HepG2 (cell line): ENCODE measurements around the gene SETD1A. TPM values are rescaled to one million over a fixed set of nuclear protein-coding genes. Genes with fewer than 3 reads are reported as not detected.

Source experiments
- AHDC1 ChIP-seq: sonication (generic); formaldehyde crosslinking; IDR thresholded peaks from 2 replicates; pipeline ENCODE4 v1.5.1; 2020; ENCODE audit warnings: mild to moderate bottlenecking, missing genetic modification reagents, borderline replicate concordance
- CREB1 ChIP-seq, 2 experiments: fragments of 450-650 bp in 1 of 2; IDR thresholded peaks; 2 replicates each; pipeline ENCODE4 v1.6.1; 2016 to 2017; ENCODE audit warnings: control low read depth in 1 of 2, mild to moderate bottlenecking in 1 of 2, missing compliant biosample characterization in 1 of 2, missing genetic modification characterization in 1 of 2
- ELF1 ChIP-seq: sonication (generic); formaldehyde crosslinking; IDR thresholded peaks from 2 replicates; pipeline ENCODE4 v1.4.0; 2020; ENCODE audit warnings: missing genetic modification reagents
- HDAC6 ChIP-seq: fragments of 200-600 bp; sonication (generic); IDR thresholded peaks from 2 replicates; pipeline ENCODE4 v1.7.0; 2017; ENCODE audit warnings: mild to moderate bottlenecking, antibody characterized with exemption, low read length, low read depth
- MED13 ChIP-seq: sonication (generic); formaldehyde crosslinking; IDR thresholded peaks from 2 replicates; pipeline ENCODE4 v1.5.0; 2020; ENCODE audit warnings: missing genetic modification reagents
- PCBP1 ChIP-seq: fragments of 200-400 bp; formaldehyde crosslinking; IDR thresholded peaks from 2 replicates; pipeline ENCODE4 v1.6.1; 2017; ENCODE audit warnings: mild to moderate bottlenecking, low read depth, low read length, borderline replicate concordance
- PHF8 ChIP-seq: sonication (generic); formaldehyde crosslinking; IDR thresholded peaks from 2 replicates; pipeline ENCODE4 v1.5.0; 2020; ENCODE audit warnings: missing genetic modification reagents
- STAT5B ChIP-seq: sonication (generic); formaldehyde crosslinking; IDR thresholded peaks from 2 replicates; pipeline ENCODE4 v1.4.0; 2020; ENCODE audit warnings: missing genetic modification reagents
- ZNF329 ChIP-seq: sonication (generic); formaldehyde crosslinking; IDR thresholded peaks from 2 replicates; pipeline ENCODE4 v1.9.0; 2021; ENCODE audit warnings: low read depth, mild to moderate bottlenecking, missing genetic modification reagents
- ZNF331 ChIP-seq: sonication (generic); formaldehyde crosslinking; IDR thresholded peaks from 2 replicates; pipeline ENCODE4 v1.4.0; 2020; ENCODE audit warnings: missing genetic modification reagents
- ZNF496 ChIP-seq: sonication (generic); formaldehyde crosslinking; IDR thresholded peaks from 2 replicates; pipeline ENCODE4 v1.8.1; 2023; ENCODE audit warnings: mild to moderate bottlenecking, moderate library complexity, missing genetic modification reagents; ENCODE audit not compliant: insufficient replicate concordance
- ZNF710 ChIP-seq: sonication (generic); formaldehyde crosslinking; IDR thresholded peaks from 2 replicates; pipeline ENCODE4 v1.5.0; 2020; ENCODE audit warnings: mild to moderate bottlenecking, missing genetic modification reagents, borderline replicate concordance
- ZNF740 ChIP-seq: sonication (generic); formaldehyde crosslinking; IDR thresholded peaks from 2 replicates; pipeline ENCODE4 v1.4.0; 2020; ENCODE audit warnings: missing genetic modification reagents
- ZNF747 ChIP-seq: sonication (generic); formaldehyde crosslinking; IDR thresholded peaks from 2 replicates; pipeline ENCODE4 v1.8.1; 2023; ENCODE audit warnings: missing genetic modification reagents, mild to moderate bottlenecking, borderline replicate concordance
- ZNF768 ChIP-seq: sonication (generic); formaldehyde crosslinking; IDR thresholded peaks from 2 replicates; pipeline ENCODE4 v1.4.0; 2020; ENCODE audit warnings: missing genetic modification reagents
- ZSCAN9 ChIP-seq: IDR thresholded peaks from 2 replicates; pipeline ENCODE4 v1.6.1; 2016; ENCODE audit warnings: borderline replicate concordance
- polyA plus RNA-seq, 8 experiments: library from polyadenylated mRNA; depleted of rRNA in 3 of 8; stranded (reverse) in 7 of 8; unstranded in 1 of 8; fragments of >200 nt; fragmentation: Illumina TruSeq in 4 of 8; extraction: Trizol in 4 of 8; gene quantifications; 2 replicates each; pipeline versions ENCODE4 v1.2.1 to v1.2.3, GENCODE V29; 2011 to 2016; ENCODE audit warnings: low read depth in 4 of 8, missing spikeins in 1 of 8, mixed read lengths in 1 of 8; ENCODE audit not compliant: insufficient read depth in 1 of 8
- total RNA-seq, 5 experiments: library from RNA; depleted of rRNA; stranded (reverse); fragments of >200 nt; fragmentation: Illumina TruSeq; extraction: Trizol; gene quantifications; 2 replicates each; pipeline ENCODE4 v1.2.3, GENCODE V29; 2016; ENCODE audit warnings: low read depth in 1 of 5

SETD1A gene
- total and polyA plus RNA-seq, 2 of the 13 experiments (the other 11 are each of a cell fraction or from before 2014, with no cell fraction given): 3.8 to 5.6 TPM

GRCh38 chr16:30923554-30924075, 33.9 kb upstream of the SETD1A start, which contains the start of gene FBXL19 (continued):
- TF ChIP-seq AHDC1 (no peak), ZSCAN9 (CRISPR knock-in tag) (no peak), ZNF496 (CRISPR knock-in tag) (no peak), ZNF747 (no peak), ZNF329 (CRISPR knock-in tag) (no peak), MED13 (CRISPR knock-in tag) (no peak), PCBP1 (peak; percentile 92; the same call in 1 of the 2 replicates), CREB1 (IDR thresholded peaks at IDR 0.05) (no peak), CREB1 (CRISPR knock-in tag; IDR thresholded peaks at IDR 0.05) (no peak), ZNF768 (CRISPR knock-in tag) (0 out of 2 replicates have a peak, but pooled peaks have one; percentile 8), ZNF710 (CRISPR knock-in tag) (peak; percentile 5; the same call in 1 of the 2 replicates), ZNF331 (CRISPR knock-in tag) (no peak), STAT5B (CRISPR knock-in tag) (no peak), ELF1 (CRISPR knock-in tag) (peak; percentile 15; the same call in 1 of the 2 replicates), HDAC6 (no peak), ZNF740 (CRISPR knock-in tag) (0 out of 2 replicates have a peak, but pooled peaks have one; percentile 15), PHF8 (CRISPR knock-in tag) (no peak)
